Fibroblast of pulmonary artery (primary cell): Measurements from ENCODE around the gene DCAF6.

ENCODE experiments used
- DNase-seq: peaks from one replicate; pipeline ENCODE4 v3.0.0-alpha.2; 2010; ENCODE audit warnings: low read depth
- H3K4me3 ChIP-seq: replicated peaks from 2 replicates; pipeline ENCODE4 v1.5.1; 2011; ENCODE audit warnings: low read depth, mild to moderate bottlenecking, control low read depth, low read length, moderate library complexity
- TF ChIP-seq, protein P1 (sequence below): IDR thresholded peaks from 2 replicates; pipeline ENCODE4 v1.5.1; 2011; ENCODE audit warnings: mild to moderate bottlenecking, control low read depth, low read length, inconsistent platforms; ENCODE audit errors: missing control alignments

DCAF6 gene

DNA sequence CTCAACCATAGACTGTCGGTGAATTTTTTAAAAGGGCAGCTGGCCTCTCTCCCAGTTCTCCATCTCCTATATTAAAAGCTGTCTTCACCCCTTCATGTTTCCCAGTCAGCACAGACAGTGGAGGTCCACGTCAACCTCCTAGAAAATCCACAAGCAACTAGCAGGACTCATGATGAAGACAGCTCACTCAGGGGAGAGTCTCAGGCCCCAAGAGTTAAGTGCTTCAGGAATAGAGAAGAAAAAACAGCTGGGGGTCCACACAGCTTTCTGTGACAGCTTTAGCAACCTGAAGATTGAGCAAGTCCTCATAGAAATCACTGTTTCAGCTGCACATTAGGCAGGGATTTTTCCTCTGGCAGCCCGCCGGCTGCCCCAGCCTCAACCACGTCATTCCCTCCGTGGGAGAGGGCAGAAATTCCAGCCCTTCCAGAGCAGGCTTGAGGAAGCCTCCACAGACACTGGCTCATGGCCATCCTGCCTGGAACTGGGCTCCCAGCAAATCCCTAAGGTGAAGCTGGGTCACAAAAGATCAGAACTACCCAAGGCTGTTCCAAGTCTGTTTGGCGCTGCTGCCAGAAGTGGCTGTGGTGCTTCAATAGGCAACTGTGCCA, 185.0 kb downstream of the DCAF6 start:
- TF ChIP-seq, protein P1, sequence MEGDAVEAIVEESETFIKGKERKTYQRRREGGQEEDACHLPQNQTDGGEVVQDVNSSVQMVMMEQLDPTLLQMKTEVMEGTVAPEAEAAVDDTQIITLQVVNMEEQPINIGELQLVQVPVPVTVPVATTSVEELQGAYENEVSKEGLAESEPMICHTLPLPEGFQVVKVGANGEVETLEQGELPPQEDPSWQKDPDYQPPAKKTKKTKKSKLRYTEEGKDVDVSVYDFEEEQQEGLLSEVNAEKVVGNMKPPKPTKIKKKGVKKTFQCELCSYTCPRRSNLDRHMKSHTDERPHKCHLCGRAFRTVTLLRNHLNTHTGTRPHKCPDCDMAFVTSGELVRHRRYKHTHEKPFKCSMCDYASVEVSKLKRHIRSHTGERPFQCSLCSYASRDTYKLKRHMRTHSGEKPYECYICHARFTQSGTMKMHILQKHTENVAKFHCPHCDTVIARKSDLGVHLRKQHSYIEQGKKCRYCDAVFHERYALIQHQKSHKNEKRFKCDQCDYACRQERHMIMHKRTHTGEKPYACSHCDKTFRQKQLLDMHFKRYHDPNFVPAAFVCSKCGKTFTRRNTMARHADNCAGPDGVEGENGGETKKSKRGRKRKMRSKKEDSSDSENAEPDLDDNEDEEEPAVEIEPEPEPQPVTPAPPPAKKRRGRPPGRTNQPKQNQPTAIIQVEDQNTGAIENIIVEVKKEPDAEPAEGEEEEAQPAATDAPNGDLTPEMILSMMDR = no peak
- DNase-seq = peak; percentile 97
- no peak overlapping the region for H3K4me3 ChIP-seq

DNA sequence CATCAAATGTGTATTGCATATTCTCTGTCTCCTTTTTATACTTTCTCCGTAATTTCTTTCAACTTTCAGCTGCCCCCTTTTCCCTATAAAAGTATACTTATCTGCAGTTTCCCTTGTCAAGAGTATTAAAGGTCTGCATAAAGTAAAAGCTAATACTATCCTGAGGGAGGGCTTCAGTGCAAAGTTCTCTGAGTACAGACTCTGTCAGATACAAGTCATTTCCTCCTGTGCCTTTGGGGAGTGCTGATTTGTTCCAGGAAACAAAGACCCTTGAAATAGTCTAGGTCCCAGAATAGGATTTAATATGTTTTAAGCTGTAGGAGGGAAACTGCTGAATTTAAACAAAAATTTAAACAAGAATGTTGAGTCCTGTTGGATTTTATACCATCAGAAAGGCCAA, 188.6 kb downstream of the DCAF6 start:
- TF ChIP-seq, protein P1 = no peak
- H3K4me3 ChIP-seq = no peak overlapping the region
- DNase-seq = no peak
